GM12878 (cell line): ENCODE data around the gene FBXL16. TPM values are rescaled to one million over a fixed set of nuclear protein-coding genes. Genes with fewer than 3 reads are reported as not detected.

ENCODE experiments used
- ATAC-seq: fragments of 200-7000 bp; cut with Tn5 transposase; 3 replicates; pipeline ENCODE4 v1.9.1; 2020; ENCODE audit warnings: mild to moderate bottlenecking, moderate library complexity
- BruUV-seq: library from RNA; stranded (reverse); fragments of 400-500 nt; replicated peaks from 2 replicates; lab custom pipeline; 2021; lab: Mats Ljungman, UMichigan
- CTCF ChIA-PET: fragments of 300-600 bp; sonication (Branson Sonifier 250); formaldehyde crosslinking; extraction: SDS; loops from one replicate; lab custom pipeline; 2021; ENCODE audit warnings: inconsistent platforms; lab: Yijun Ruan, JAX
- POLR2A ChIA-PET: fragments of 350-600 bp; formaldehyde crosslinking; extraction: SDS; loops from one replicate; lab custom pipeline; 2021; ENCODE audit warnings: inconsistent platforms; lab: Charles Lee
- RAD21 ChIA-PET: fragments of 300-600 bp; sonication (Branson Sonifier 250); formaldehyde crosslinking; loops from one replicate; lab custom pipeline; 2023; ENCODE audit warnings: antibody characterized with exemption; ENCODE audit not compliant: unreplicated experiment; lab: Charles Lee
- SMC1A ChIA-PET: fragments of 300-600 bp; sonication (Branson Sonifier 250); formaldehyde crosslinking; loops from one replicate; lab custom pipeline; 2023; ENCODE audit not compliant: unreplicated experiment, uncharacterized antibody; lab: Charles Lee
- DNase-seq: peaks from one replicate; pipeline ENCODE4 v3.0.0-alpha.2; 2011; ENCODE audit warnings: low read depth, low spot score
- FAIRE-seq: peaks from 3 replicates; lab custom pipeline; 2011; peaks lifted over from hg19 to GRCh38; lab: Jason Lieb, UNC
- H2AFZ ChIP-seq: 2 replicates; pipeline ENCODE4 v1.6.0; 2011; ENCODE audit warnings: low read depth, low read length, control low read depth; ENCODE audit not compliant: control insufficient read depth
- H3K27ac ChIP-seq: 2 replicates; pipeline ENCODE4 v1.5.1; 2011; ENCODE audit warnings: control low read depth; ENCODE audit not compliant: control insufficient read depth, insufficient read depth
- H3K27me3 ChIP-seq, 2 experiments: replicated peaks in 1 of 2; 2 replicates each; pipeline versions ENCODE4 v1.6.0 to v1.6.1; 2011; ENCODE audit warnings: low read length in 1 of 2; ENCODE audit not compliant: control insufficient read depth in 2 of 2, insufficient read depth in 2 of 2
- H3K36me3 ChIP-seq, 2 experiments: 2 replicates each; pipeline ENCODE4 v1.5.1; 2011; ENCODE audit warnings: low read length in 1 of 2; ENCODE audit not compliant: control insufficient read depth in 2 of 2, insufficient read depth in 2 of 2
- H3K4me1 ChIP-seq: 2 replicates; pipeline ENCODE4 v1.6.1; 2011; ENCODE audit warnings: mild to moderate bottlenecking, low read length, moderate library complexity, mixed read lengths; ENCODE audit not compliant: control insufficient read depth, insufficient read depth
- H3K4me2 ChIP-seq: 2 replicates; pipeline ENCODE4 v1.6.0; 2011; ENCODE audit warnings: control low read depth; ENCODE audit not compliant: control insufficient read depth, insufficient read depth
- H3K4me3 ChIP-seq: fragments of 200-600 bp; sonication (generic); 2 replicates; pipeline ENCODE4 v1.5.1; 2016
- H3K79me2 ChIP-seq: 2 replicates; pipeline ENCODE4 v1.6.0; 2011; ENCODE audit warnings: low read length; ENCODE audit not compliant: control insufficient read depth, insufficient read depth
- H3K9ac ChIP-seq: 2 replicates; pipeline ENCODE4 v1.8.0; 2011; ENCODE audit warnings: low read length, control low read depth, mixed read lengths; ENCODE audit not compliant: control insufficient read depth, insufficient read depth
- H3K9me3 ChIP-seq: replicated peaks from 3 replicates; pipeline ENCODE4 v1.5.1; 2011; ENCODE audit warnings: mild to moderate bottlenecking, low read length; ENCODE audit not compliant: control insufficient read depth, insufficient read depth
- H4K20me1 ChIP-seq: 2 replicates; pipeline ENCODE4 v1.6.0; 2011; ENCODE audit not compliant: control insufficient read depth, insufficient read depth
- ATF7 ChIP-seq: fragments of 450-650 bp; IDR thresholded peaks from 2 replicates; pipeline ENCODE4 v1.6.1; 2016; ENCODE audit warnings: low read depth, mild to moderate bottlenecking
- EGR1 ChIP-seq, 2 experiments: IDR thresholded peaks; 1 replicate in 1 of 2; 2 replicates in 1 of 2; pipeline ENCODE4 v1.6.1; 2011 to 2012; ENCODE audit warnings: low read depth in 2 of 2, low read length in 2 of 2, borderline replicate concordance in 1 of 2, mild to moderate bottlenecking in 1 of 2, moderate library complexity in 1 of 2
- HDGF ChIP-seq: fragments of 450-650 bp; IDR thresholded peaks from 2 replicates; pipeline ENCODE4 v1.6.1; 2016; ENCODE audit warnings: antibody characterized with exemption
- NR2F1 ChIP-seq: fragments of 450-650 bp; conservative IDR thresholded peaks from 2 replicates; pipeline ENCODE4 v1.6.1; 2017; ENCODE audit warnings: mild to moderate bottlenecking
- SRF ChIP-seq, 2 experiments: IDR thresholded peaks; 2 replicates each; pipeline ENCODE4 v1.6.1; 2011; ENCODE audit warnings: low read depth in 2 of 2, low read length in 2 of 2, mild to moderate bottlenecking in 1 of 2, moderate library complexity in 1 of 2
- WGBS: methylation state at CpG from one replicate; pipeline ENCODE4 v1.1.6; 2016; ENCODE audit warnings: low lambda C conversion rate; ENCODE audit not compliant: insufficient replicate concordance, insufficient coverage; ENCODE audit errors: missing lambda C conversion rate; 5-methylcytosine and 5-hydroxymethylcytosine counted together
- in situ Hi-C: fragments of 300-500 bp; cut with MboI; formaldehyde crosslinking; loops from 9 replicates; pipeline ENCODE4 v1.14.3; 2018; ENCODE audit warnings: mixed read lengths
- intact Hi-C: fragments of 100-400 bp; cut with micrococcal nuclease; formaldehyde crosslinking; loops from one replicate; pipeline ENCODE4 v1.14.2; 2022; ENCODE audit not compliant: unreplicated experiment
- polyA plus RNA-seq, 11 experiments: library from polyadenylated mRNA; depleted of rRNA in 4 of 11; unstranded in 6 of 11; stranded (reverse) in 5 of 11; fragments of >200 nt; fragmentation: Nextera tagmentation in 4 of 11; fragmentation: Illumina TruSeq in 1 of 11; extraction: Ambion mirVana in 4 of 11; extraction: Trizol in 1 of 11; gene quantifications; 1 replicate in 1 of 11; 2 replicates in 10 of 11; pipeline versions ENCODE4 v1.2.1 to v1.2.3, GENCODE V29; 2011 to 2016; ENCODE audit warnings: inconsistent platforms in 2 of 11, missing spikeins in 2 of 11, low read depth in 1 of 11
- total RNA-seq, 4 experiments: library from RNA; depleted of rRNA in 3 of 4; stranded (reverse); fragments of >200 nt in 3 of 4; fragmentation: Illumina TruSeq in 1 of 4; extraction: Trizol in 1 of 4; gene quantifications; 2 replicates each; pipeline versions ENCODE4 v1.2.1 to v1.2.3, GENCODE V29; 2013 to 2021

The FBXL16 gene
- total and polyA plus RNA-seq, 10 of the 15 experiments (the other 5 are each of a cell fraction or from before 2014, with no cell fraction given): 0.13 to 1.4 (median 0.24) TPM

GRCh38 chr16:683396-684070 is 22.1 kb downstream of the FBXL16 start (continued):
- 0 out of 3 replicates have a peak, but pooled peaks of 1 of the 2 experiments have one; percentile 35 for TF ChIP-seq EGR1 (IDR thresholded peaks at IDR 0.05; ENCODE audit: borderline replicate concordance in 1 of 2, low read depth in 2 of 2, low read length in 2 of 2)
- no peak for TF ChIP-seq SRF (IDR thresholded peaks at IDR 0.05; ENCODE audit: low read depth in 2 of 2, low read length in 2 of 2)

DNA sequence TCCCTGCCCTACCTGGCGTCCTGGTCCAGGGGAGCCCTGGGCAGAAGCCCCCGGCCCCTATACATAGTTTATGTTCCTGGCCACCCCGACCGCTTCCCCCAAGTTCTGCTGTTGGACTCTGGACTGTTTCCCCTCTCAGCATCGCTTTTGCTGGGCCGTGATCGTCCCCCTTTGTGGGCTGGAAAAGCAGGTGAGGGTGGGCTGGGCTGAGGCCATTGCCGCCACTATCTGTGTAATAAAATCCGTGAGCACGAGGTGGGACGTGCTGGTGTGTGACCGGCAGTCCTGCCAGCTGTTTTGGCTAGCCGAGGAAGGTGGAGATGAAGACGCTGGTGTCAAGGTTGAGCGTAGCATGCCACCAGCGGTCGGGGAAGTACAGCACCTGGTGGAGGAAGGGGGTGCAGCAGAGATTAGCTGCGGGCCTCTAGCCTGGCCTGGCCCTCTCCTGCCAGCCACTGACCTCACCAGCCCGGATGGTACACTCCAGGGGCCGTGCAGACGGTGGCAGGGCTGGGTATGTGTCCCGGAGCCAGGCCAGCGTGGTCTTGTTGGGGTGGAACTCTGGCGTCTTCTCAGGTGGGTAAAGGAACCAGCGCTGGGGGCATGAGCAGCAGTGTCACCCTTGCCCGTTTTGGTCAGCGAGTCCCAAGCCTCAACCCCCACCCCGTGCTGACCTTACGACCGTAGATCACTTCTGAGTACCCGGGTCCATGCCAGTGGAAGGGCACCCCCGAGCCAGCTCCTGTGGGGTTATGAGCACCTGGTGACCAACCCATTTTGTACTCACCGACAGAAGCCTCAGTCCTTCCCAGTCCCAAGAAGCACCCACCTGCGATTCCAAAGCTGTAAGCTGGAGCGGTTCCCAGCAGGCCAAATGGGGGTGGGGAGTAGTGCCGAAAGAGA is 22.9 kb downstream of the FBXL16 start:
- TF ChIP-seq NR2F1 (no peak), HDGF (no peak), ATF7 (no peak)
- Histone ChIP-seq H3K36me3 (peaks cover 6 to 14% of the 10 kb centered on the region in 2 experiments; a peak in 2 of 4 replicates), H3K9me3 (no peaks in the 10 kb centered on the region), H2AFZ (no peak overlapping the region), H3K79me2 (peaks cover 24% of the 10 kb centered on the region), H3K4me1 (peaks cover 15% of the 10 kb centered on the region), H3K4me2 (peak overlapping the region; percentile 90), H3K9ac (no peak overlapping the region), H3K27me3 (no peaks in the 10 kb centered on the region), H3K27ac (no peak overlapping the region), H4K20me1 (peaks cover 6% of the 10 kb centered on the region; the same call in 1 of the 2 replicates), H3K4me3 (peak overlapping the region; percentile 67)
- in situ Hi-C loops (no loop called here), intact Hi-C loops (loop anchor here (5.0 kb wide), 1 partner anchor 45 kb away; the partner anchor contains the start of gene METTL26)
- no peak for FAIRE-seq
- TSS peak; percentile 79 for BruUV-seq
- ChIA-PET CTCF (no interaction called here), POLR2A (no interaction called here), RAD21 (no interaction called here), SMC1A (no interaction called here)
- 90% methylated on average over 35 of the region's 36 CpGs for WGBS
- DNase-seq: no peak
- no peak for ATAC-seq
